ENCODE data around the gene ATP9B.
A peak's percentile ranks its signal among the peaks of the same experiment; 100 is the strongest.
"Not testable (repeated sequence)": the region's sequence is repeated elsewhere in the genome, so short reads cannot be mapped to it uniquely, and the experiment has no call there.

The ATP9B gene

DNA sequence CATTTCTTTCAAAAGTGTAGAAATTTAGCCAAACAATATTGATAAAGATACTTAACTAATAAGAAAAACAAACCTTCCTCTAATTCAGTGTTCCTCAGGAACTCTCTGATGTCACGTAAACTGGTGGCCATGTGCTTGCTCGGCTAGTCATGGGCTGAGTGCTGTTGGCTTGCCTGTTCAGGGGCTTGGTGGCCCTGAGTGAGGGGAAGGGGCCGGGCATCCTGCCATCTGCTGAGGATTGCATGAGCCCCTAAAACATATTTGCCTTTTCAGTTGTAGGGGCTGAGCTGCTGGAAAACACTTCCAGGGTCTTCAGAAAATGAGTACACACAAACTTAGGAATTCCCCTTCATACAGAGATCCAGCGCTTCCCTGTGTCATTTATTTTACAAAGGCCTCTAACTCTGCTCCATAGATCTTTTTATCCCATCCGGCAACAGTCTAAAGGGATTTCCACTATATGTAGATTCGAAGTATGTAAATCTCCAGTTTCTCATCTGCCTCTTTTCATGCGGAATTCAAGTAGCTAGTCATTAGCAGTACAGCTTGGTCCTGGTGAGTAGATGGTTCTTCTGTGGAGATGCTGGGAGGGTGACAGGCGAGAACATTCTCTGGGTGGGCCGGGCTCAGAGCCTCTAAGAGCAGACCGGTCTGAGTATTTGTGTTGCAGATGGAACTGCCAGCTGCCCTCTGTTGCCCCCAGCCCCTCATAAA is 306.4 kb downstream of the ATP9B start:
- intact Hi-C loops (cut with DNase I), result no loop called here
- peak in 1 of 10 donors; percentile 79 for DNase-seq

GRCh38 chr18:79376661-79377060 is 307.5 kb downstream of the ATP9B start:
- intact Hi-C loops (cut with DNase I); DNase-seq: not testable (repeated sequence)

DNA sequence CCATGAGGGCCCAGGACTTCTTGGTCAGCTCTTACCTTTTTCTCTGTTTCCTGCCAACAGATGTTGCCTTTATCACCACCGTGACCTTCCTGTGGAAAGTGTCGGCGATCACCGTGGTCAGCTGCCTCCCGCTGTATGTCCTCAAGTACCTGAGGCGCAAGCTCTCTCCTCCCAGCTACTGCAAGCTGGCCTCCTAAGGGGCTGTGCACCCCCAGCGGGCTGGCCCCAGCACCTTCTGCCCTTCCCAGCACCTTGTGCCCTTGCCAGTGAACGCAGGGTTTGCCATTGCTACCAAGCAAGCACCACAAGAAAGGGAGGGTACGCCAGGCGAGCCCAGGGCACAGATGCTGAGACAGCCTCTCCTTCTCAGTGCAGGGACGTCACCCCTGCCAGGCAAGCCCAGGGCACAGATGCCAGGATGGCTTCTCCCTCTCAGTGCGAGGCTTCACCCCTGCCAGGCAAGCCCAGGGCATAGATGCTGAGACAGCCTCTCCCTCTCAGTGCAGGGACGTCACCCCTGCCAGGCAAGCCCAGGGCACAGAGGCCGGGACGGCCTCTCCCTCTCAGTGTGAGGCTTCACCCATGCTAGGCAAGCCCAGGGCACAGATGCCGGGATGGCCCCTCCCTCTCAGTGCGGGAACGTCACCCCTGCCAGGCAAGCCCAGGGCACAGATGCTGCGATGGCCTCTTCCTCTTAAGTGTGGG is 308.1 kb downstream of the ATP9B start:
- peak in 4 of 10 donors; percentile 45 to 83 (median 77) for DNase-seq
- intact Hi-C loops (cut with DNase I), result no loop called here

- intact Hi-C loops (cut with DNase I), result no loop called here
- DNase-seq, result peak; percentile 79 to 98 (median 86)
Measured at GRCh38 chr18:79378536-79379250, 309.5 kb downstream of the ATP9B start.

DNA sequence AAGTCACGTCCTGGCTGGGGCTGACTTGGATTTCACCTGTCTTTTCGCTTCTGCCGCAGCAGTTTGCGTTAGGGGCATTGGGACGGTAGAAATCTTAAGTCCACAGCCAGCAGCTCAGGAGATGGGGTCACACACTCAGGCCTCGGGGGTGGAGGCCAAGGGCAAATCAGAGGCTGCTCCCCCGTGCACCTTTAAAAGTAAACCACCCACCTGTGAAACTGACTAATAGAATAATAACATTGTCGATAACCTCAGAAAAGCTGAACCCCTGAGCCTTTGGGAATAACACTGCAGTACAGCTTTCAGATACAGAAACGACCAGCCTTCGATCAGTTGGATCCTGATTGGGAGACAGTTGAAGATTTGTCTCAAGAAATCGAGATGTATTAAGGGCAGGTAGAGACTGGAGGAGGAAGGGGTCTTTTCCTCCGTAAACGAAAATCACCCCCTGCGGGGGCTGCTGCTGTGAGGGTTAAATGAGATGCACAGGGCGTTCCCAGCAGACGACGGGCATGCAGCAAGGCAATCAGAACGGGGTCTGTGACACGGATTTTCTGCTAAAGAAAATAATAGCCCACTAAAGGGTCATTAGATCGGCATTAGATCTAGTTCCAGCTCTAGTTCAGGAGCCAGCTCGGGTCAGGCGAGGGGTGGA is 310.2 kb downstream of the ATP9B start:
- DNase-seq, result peak in 2 of 10 donors; percentile 42 to 59
- intact Hi-C loops (cut with DNase I), result no loop called here

GRCh38 chr18:79379931-79380815 is 311.0 kb downstream of the ATP9B start:
- peak in 3 of 10 donors; percentile 70 to 86 (median 79) for DNase-seq

GRCh38 chr18:79380816-79381806 is 311.9 kb downstream of the ATP9B start:
- peak; percentile 58 to 96 (median 80) for DNase-seq
- intact Hi-C loops (cut with DNase I), result loop anchor here (1.0 kb wide), 2 partner anchors 147 to 263 kb away; no protein-coding TSS in a partner anchor

More at GRCh38 chr18:79379931-79380815, 311.0 kb downstream of the ATP9B start:
- intact Hi-C loops (cut with DNase I), result loop anchor here (1.0 kb wide), 1 partner anchor 148 kb away; no protein-coding TSS in a partner anchor

DNA sequence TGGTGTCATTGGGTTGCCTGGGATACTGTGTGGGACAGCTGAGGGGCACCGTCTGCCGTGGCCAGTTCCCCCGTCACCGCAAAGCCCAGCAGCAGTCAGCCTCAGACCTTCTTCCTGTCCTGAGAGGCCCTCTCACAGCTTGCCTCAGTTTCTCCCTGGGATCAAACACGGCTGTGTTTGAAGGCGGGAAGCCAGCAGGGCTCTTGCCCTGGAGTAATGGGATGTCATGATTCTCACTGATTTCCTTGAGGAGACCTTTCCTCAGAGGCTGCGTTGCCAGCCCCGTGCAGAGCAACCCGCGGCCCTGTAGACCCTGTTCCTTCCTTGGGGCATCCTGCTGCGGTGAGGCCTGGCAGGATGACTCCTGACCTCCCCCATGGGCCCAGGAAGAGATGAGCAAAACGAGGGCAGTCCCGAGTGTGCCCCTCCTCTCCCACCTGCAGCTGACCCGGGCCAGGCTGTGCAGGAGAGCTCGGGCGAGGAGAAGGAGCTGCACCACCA is 312.7 kb downstream of the ATP9B start:
- intact Hi-C loops (cut with DNase I), result loop anchor here (1.0 kb wide), 1 partner anchor 262 kb away; no protein-coding TSS in a partner anchor
- DNase-seq, result peak in 3 of 10 donors; percentile 42 to 77 (median 70)

- intact Hi-C loops (cut with DNase I), result no loop called here
- peak in 3 of 10 donors; percentile 56 to 83 (median 72) for DNase-seq
Measured at GRCh38 chr18:79382681-79383387, 313.6 kb downstream of the ATP9B start.

- intact Hi-C loops (cut with DNase I), result no loop called here
- DNase-seq, result peak in 3 of 10 donors; percentile 44 to 75 (median 69)
Measured at GRCh38 chr18:79383388-79384056, 314.3 kb downstream of the ATP9B start.

DNA sequence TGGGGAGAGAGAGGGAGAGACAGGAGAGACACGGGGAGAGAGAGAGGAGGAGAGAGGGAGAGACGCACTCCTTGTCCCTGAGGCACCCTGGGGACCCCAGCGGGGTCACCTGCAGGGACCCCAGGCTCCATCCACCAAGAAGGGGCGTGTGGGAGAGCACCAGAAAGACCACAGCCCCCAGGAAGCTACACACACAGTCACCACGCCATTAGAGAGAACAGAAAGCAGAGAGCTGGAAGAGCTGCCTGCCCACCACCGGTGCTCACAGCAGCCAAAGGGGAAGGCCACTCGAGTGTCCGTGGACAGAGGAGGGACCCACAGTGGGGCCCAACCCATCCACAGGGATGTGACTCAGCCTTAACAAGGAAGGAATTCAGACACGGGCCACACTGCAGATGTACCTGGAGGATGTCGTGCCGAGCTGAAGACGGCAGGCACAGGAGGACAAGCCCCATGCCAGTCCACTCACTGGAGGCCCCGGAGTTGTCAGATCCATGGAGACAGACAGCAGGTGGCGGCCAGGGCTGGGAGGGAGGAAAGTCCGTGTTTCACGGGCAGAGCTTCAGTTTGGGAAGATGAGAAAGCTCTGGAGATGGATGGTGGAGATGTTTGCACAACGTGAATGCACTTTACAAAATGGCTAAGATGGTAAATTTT is 315.1 kb downstream of the ATP9B start:
- intact Hi-C loops (cut with DNase I), result no loop called here
- DNase-seq, result peak in 3 of 10 donors; percentile 61 to 84 (median 81)

- intact Hi-C loops (cut with DNase I), result no loop called here
- peak in 1 of 10 donors; percentile 83 for DNase-seq
Measured at GRCh38 chr18:79384834-79385233, 315.6 kb downstream of the ATP9B start.

DNA sequence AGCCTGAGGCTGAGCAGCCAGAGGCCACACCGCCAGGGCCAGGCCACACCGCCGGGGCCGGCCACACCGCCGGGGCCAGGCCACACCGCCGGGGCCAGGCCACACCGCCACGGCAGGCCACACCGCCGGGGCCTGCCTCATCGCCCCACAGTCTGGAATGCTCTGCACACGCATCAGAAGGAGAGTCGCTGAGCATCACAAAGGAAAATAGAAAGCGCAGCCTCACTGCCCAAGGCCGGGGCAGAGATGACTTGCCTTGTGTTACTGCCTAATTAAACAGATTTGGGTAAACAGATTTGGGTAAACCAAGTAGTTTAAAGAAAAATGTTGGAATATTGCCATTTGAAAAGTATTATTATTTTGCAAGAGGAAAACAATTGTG is 316.1 kb downstream of the ATP9B start:
- intact Hi-C loops (cut with DNase I), result no loop called here
- peak in 2 of 10 donors; percentile 25 to 72 for DNase-seq

- DNase-seq, result peak in 3 of 10 donors; percentile 48 to 67 (median 51)
- intact Hi-C loops (cut with DNase I), result no loop called here
Measured at GRCh38 chr18:79385708-79386341, 316.6 kb downstream of the ATP9B start.

DNA sequence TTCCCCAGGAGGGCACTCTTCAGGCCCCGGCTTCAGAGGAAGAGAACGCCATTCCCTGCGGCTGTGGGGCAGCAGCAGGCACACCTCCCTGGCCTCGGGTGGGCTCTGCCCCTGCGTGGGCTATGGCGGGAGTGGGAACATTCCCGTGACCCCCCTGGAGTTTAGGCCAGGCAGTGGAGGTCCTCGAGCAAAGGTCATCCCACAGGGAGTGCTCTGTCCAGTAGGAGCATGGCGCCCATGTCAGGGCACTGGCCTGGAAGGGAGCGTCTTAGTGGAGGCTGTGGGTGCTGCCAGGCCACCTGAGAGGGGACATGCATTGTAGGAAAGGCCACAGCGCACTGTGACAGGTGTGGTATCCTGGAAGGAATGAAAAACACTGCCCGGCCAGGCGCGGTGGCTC is 317.4 kb downstream of the ATP9B start:
- peak in 3 of 10 donors; percentile 39 to 70 (median 54) for DNase-seq
- intact Hi-C loops (cut with DNase I), result no loop called here

GRCh38 chr18:79387214-79387613 is 318.0 kb downstream of the ATP9B start:
- DNase-seq, result no peak
- intact Hi-C loops (cut with DNase I), result no loop called here

Measured in posterior cingulate gyrus (tissue), 11 donors.